K562 (cell line): Measurements from ENCODE around the gene SAMD8. TPM values are rescaled to one million over a fixed set of nuclear protein-coding genes. Genes with fewer than 3 reads are reported as not detected.

ENCODE experiments used
- EHMT2 ChIP-seq: fragments of 450-650 bp; IDR thresholded peaks from 2 replicates; pipeline ENCODE4 v1.6.1; 2018; ENCODE audit warnings: antibody characterized with exemption
- KDM5B ChIP-seq: fragments of 200-600 bp; sonication (generic); IDR thresholded peaks from 2 replicates; pipeline ENCODE4 v1.6.1; 2012; ENCODE audit warnings: low read depth, mild to moderate bottlenecking, moderate library complexity, low read length, control low read depth, inconsistent platforms; ENCODE audit not compliant: insufficient replicate concordance
- NCOA2 ChIP-seq, 2 experiments: fragments of 450-650 bp; IDR thresholded peaks; 2 replicates each; pipeline ENCODE4 v1.6.1; 2018; ENCODE audit warnings: mild to moderate bottlenecking in 2 of 2, moderate library complexity in 1 of 2; ENCODE audit not compliant: partially characterized antibody in 2 of 2
- PURB ChIP-seq: sonication (generic); formaldehyde crosslinking; IDR thresholded peaks from 2 replicates; pipeline ENCODE4 v1.9.0; 2021; ENCODE audit warnings: low read depth, mild to moderate bottlenecking, missing genetic modification reagents
- RBBP5 ChIP-seq: fragments of 200-600 bp; sonication (generic); IDR thresholded peaks from 2 replicates; pipeline ENCODE4 v1.6.1; 2012; ENCODE audit warnings: borderline replicate concordance, mild to moderate bottlenecking, low read length, control low read depth, inconsistent platforms; ENCODE audit not compliant: insufficient read depth, poor library complexity, severe bottlenecking
- RBM34 ChIP-seq: fragments of 200-400 bp; formaldehyde crosslinking; IDR thresholded peaks from 2 replicates; pipeline ENCODE4 v1.6.1; 2018; ENCODE audit warnings: low read length, borderline replicate concordance; ENCODE audit not compliant: insufficient read depth
- RCOR1 ChIP-seq, 2 experiments: IDR thresholded peaks; 2 replicates each; pipeline ENCODE4 v1.6.1; 2012; ENCODE audit warnings: low read depth in 2 of 2, low read length in 2 of 2, borderline replicate concordance in 1 of 2, improper control_type of control experiment in 1 of 2
- RUNX1 ChIP-seq: sonication (generic); IDR thresholded peaks from 2 replicates; pipeline ENCODE4 v1.6.1; 2016; ENCODE audit warnings: antibody characterized with exemption, low read depth
- SMARCA4 ChIP-seq: fragments of 450-650 bp; IDR thresholded peaks from 2 replicates; pipeline ENCODE4 v1.6.1; 2016
- ZNF239 ChIP-seq: fragments of 250-450 bp; sonication (Bioruptor Pico); IDR thresholded peaks from 2 replicates; pipeline ENCODE4 v1.4.0; 2020; ENCODE audit warnings: mild to moderate bottlenecking
- ZNF408 ChIP-seq: fragments of 250-450 bp; sonication (Bioruptor Pico); IDR thresholded peaks from 2 replicates; pipeline ENCODE4 v1.4.0; 2020; ENCODE audit warnings: low read depth, mild to moderate bottlenecking, moderate library complexity
- polyA plus RNA-seq, 8 experiments: library from polyadenylated mRNA; depleted of rRNA in 4 of 8; stranded (reverse) in 5 of 8; unstranded in 3 of 8; fragments of >200 nt; fragmentation: Nextera tagmentation in 2 of 8; fragmentation: Illumina TruSeq in 1 of 8; extraction: Ambion mirVana in 2 of 8; extraction: Trizol in 1 of 8; gene quantifications; 2 replicates each; pipeline versions ENCODE4 v1.2.1 to v1.2.3, GENCODE V29; 2011 to 2014; ENCODE audit warnings: inconsistent platforms in 1 of 8, missing spikeins in 1 of 8
- total RNA-seq, 7 experiments: library from RNA; depleted of rRNA in 6 of 7; stranded (reverse); fragments of >200 nt in 6 of 7; fragmentation: Illumina TruSeq in 2 of 7; extraction: Trizol in 2 of 7; gene quantifications; 2 replicates each; pipeline versions ENCODE4 v1.2.1 to v1.2.3, GENCODE V29; 2011 to 2021; ENCODE audit warnings: low replicate concordance in 1 of 7
- TF ChIP-seq, protein P1 (sequence below): sonication (generic); formaldehyde crosslinking; IDR thresholded peaks from 2 replicates; pipeline ENCODE4 v1.8.1; 2023; ENCODE audit warnings: mild to moderate bottlenecking, missing genetic modification reagents
- TF ChIP-seq, protein P2 (sequence below): fragments of 450-650 bp; IDR thresholded peaks from 2 replicates; pipeline ENCODE4 v1.6.1; 2016; ENCODE audit warnings: antibody characterized with exemption
- TF ChIP-seq, protein P3 (sequence below): fragments of 250-450 bp; sonication (Bioruptor Pico); IDR thresholded peaks from 2 replicates; pipeline ENCODE4 v1.5.1; 2021; ENCODE audit warnings: mild to moderate bottlenecking
- TF ChIP-seq, protein P4 (sequence below), 2 experiments: fragments of 250-450 bp in 1 of 2; fragments of 450-650 bp in 1 of 2; sonication (Bioruptor Pico) in 1 of 2; IDR thresholded peaks; 2 replicates each; pipeline versions ENCODE4 v1.6.1 to v1.8.0; 2016 to 2021; ENCODE audit warnings: mild to moderate bottlenecking in 2 of 2, moderate library complexity in 2 of 2, missing compliant biosample characterization in 1 of 2, missing genetic modification characterization in 1 of 2
- TF ChIP-seq, protein P5 (sequence below): fragments of 250-450 bp; sonication (Bioruptor Pico); IDR thresholded peaks from 2 replicates; pipeline ENCODE4 v1.5.0; 2021; ENCODE audit warnings: mild to moderate bottlenecking, borderline replicate concordance
- TF ChIP-seq, protein P6 (sequence below): fragments of 450-650 bp; formaldehyde crosslinking; IDR thresholded peaks from 2 replicates; pipeline ENCODE4 v1.4.0; 2020; ENCODE audit warnings: mild to moderate bottlenecking, moderate library complexity

SAMD8 gene
- total and polyA plus RNA-seq, 9 of the 15 experiments (the other 6 are each of a cell fraction or from before 2014, with no cell fraction given), result 2.7 to 16.1 (median 6.2) TPM

DNA sequence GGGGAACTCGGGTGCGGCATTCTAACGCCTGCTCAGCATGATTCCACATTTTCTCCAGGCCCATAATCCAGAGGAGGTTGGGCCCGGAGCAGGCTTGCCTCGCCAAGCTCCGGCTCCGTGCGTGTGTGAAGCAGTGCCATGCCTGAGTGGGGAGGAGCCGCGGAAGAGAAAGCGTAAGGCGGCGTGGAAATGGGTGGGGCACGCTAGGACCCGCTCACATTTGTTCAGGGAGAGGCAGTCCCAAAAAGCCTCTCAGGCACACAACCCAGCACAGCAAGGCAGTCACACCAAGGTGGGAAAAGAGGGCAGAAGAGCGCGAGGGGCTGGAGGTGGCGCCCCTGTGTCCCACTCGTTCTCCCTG, 98.4 kb downstream of the SAMD8 start (continued):
- TF ChIP-seq, protein P1, sequence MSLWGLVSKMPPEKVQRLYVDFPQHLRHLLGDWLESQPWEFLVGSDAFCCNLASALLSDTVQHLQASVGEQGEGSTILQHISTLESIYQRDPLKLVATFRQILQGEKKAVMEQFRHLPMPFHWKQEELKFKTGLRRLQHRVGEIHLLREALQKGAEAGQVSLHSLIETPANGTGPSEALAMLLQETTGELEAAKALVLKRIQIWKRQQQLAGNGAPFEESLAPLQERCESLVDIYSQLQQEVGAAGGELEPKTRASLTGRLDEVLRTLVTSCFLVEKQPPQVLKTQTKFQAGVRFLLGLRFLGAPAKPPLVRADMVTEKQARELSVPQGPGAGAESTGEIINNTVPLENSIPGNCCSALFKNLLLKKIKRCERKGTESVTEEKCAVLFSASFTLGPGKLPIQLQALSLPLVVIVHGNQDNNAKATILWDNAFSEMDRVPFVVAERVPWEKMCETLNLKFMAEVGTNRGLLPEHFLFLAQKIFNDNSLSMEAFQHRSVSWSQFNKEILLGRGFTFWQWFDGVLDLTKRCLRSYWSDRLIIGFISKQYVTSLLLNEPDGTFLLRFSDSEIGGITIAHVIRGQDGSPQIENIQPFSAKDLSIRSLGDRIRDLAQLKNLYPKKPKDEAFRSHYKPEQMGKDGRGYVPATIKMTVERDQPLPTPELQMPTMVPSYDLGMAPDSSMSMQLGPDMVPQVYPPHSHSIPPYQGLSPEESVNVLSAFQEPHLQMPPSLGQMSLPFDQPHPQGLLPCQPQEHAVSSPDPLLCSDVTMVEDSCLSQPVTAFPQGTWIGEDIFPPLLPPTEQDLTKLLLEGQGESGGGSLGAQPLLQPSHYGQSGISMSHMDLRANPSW (CRISPR knock-in tag), result 0 out of 2 replicates have a peak, but pooled peaks have one; percentile 28
- TF ChIP-seq, protein P2, sequence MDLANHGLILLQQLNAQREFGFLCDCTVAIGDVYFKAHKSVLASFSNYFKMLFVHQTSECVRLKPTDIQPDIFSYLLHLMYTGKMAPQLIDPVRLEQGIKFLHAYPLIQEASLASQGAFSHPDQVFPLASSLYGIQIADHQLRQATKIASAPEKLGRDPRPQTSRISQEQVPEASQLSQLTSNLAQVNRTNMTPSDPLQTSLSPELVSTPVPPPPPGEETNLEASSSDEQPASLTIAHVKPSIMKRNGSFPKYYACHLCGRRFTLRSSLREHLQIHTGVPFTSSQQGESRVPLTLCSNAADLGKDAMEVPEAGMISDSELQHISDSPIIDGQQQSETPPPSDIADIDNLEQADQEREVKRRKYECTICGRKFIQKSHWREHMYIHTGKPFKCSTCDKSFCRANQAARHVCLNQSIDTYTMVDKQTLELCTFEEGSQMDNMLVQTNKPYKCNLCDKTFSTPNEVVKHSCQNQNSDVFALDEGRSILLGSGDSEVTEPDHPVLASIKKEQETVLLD, result peak; percentile 86
- TF ChIP-seq PURB (no peak), RCOR1 (IDR thresholded peaks at IDR 0.05; ENCODE audit: borderline replicate concordance in 1 of 2, low read depth in 2 of 2, low read length in 2 of 2) (no peak; a peak in 1 of 4 replicates), RBBP5 (no peak), EHMT2 (no peak), RUNX1 (no peak), NCOA2 (IDR thresholded peaks at IDR 0.05; ENCODE audit: partially characterized antibody in 2 of 2) (no peak), RBM34 (no peak), SMARCA4 (peak; percentile 69; the same call in 1 of the 2 replicates), KDM5B (peak; percentile 90), ZNF408 (CRISPR knock-in tag) (no peak), ZNF239 (no peak)
- TF ChIP-seq, protein P3, sequence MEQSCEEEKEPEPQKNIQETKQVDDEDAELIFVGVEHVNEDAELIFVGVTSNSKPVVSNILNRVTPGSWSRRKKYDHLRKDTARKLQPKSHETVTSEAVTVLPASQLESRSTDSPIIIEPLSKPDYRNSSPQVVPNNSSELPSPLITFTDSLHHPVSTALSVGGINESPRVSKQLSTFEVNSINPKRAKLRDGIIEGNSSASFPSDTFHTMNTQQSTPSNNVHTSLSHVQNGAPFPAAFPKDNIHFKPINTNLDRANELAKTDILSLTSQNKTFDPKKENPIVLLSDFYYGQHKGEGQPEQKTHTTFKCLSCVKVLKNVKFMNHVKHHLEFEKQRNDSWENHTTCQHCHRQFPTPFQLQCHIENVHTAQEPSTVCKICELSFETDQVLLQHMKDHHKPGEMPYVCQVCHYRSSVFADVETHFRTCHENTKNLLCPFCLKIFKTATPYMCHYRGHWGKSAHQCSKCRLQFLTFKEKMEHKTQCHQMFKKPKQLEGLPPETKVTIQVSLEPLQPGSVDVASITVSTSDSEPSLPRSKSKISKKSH, result no peak
- TF ChIP-seq, protein P4, sequence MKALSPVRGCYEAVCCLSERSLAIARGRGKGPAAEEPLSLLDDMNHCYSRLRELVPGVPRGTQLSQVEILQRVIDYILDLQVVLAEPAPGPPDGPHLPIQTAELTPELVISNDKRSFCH (CRISPR knock-in tag; IDR thresholded peaks at IDR 0.05), result no peak
- TF ChIP-seq, protein P4 (tag; IDR thresholded peaks at IDR 0.05), result peak; percentile 73; the same call in 1 of the 2 replicates
- TF ChIP-seq, protein P5, sequence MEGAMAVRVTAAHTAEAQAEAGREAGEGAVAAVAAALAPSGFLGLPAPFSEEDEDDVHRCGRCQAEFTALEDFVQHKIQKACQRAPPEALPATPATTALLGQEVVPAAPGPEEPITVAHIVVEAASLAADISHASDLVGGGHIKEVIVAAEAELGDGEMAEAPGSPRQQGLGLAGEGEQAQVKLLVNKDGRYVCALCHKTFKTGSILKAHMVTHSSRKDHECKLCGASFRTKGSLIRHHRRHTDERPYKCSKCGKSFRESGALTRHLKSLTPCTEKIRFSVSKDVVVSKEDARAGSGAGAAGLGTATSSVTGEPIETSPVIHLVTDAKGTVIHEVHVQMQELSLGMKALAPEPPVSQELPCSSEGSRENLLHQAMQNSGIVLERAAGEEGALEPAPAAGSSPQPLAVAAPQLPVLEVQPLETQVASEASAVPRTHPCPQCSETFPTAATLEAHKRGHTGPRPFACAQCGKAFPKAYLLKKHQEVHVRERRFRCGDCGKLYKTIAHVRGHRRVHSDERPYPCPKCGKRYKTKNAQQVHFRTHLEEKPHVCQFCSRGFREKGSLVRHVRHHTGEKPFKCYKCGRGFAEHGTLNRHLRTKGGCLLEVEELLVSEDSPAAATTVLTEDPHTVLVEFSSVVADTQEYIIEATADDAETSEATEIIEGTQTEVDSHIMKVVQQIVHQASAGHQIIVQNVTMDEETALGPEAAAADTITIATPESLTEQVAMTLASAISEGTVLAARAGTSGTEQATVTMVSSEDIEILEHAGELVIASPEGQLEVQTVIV (CRISPR knock-in tag), result 0 out of 2 replicates have a peak, but pooled peaks have one; percentile 76
- TF ChIP-seq, protein P6, sequence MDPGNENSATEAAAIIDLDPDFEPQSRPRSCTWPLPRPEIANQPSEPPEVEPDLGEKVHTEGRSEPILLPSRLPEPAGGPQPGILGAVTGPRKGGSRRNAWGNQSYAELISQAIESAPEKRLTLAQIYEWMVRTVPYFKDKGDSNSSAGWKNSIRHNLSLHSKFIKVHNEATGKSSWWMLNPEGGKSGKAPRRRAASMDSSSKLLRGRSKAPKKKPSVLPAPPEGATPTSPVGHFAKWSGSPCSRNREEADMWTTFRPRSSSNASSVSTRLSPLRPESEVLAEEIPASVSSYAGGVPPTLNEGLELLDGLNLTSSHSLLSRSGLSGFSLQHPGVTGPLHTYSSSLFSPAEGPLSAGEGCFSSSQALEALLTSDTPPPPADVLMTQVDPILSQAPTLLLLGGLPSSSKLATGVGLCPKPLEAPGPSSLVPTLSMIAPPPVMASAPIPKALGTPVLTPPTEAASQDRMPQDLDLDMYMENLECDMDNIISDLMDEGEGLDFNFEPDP (CRISPR knock-in tag), result no peak
